PC-3 (cell line): ENCODE data around the gene NOC4L. TPM values are rescaled to one million over a fixed set of nuclear protein-coding genes. Genes with fewer than 3 reads are reported as not detected.

ENCODE experiments used
- ATAC-seq: fragments of 200-7000 bp; cut with Tn5 transposase; 2 replicates; pipeline ENCODE4 v1.9.1; 2020; ENCODE audit warnings: mild to moderate bottlenecking, moderate library complexity
- BruUV-seq: library from RNA; stranded (reverse); fragments of 400-500 nt; replicated peaks from 2 replicates; lab custom pipeline; 2021; lab: Mats Ljungman, UMichigan
- CTCF ChIA-PET: fragments of 300-600 bp; sonication (Branson Sonifier 250); formaldehyde crosslinking; loops from one replicate; lab custom pipeline; 2022; ENCODE audit warnings: antibody characterized with exemption; lab: Charles Lee
- POLR2A ChIA-PET: fragments of 300-600 bp; sonication (Branson Sonifier 250); formaldehyde crosslinking; loops from one replicate; lab custom pipeline; 2022; ENCODE audit warnings: antibody characterized with exemption; ENCODE audit not compliant: unreplicated experiment; lab: Charles Lee
- DNase-seq: peaks from one replicate; pipeline ENCODE4 v3.0.0-alpha.2; 2015
- H2AFZ ChIP-seq: fragments of 300-600 bp; sonication (generic); 2 replicates; pipeline ENCODE4 v1.6.0; 2016; ENCODE audit warnings: antibody characterized with exemption, low read length
- H3F3A ChIP-seq: fragments of 300-600 bp; sonication (generic); one replicate; pipeline ENCODE4 v1.6.0; 2017; ENCODE audit warnings: antibody characterized with exemption, low read length, control low read depth, mild to moderate bottlenecking; ENCODE audit not compliant: unreplicated experiment
- H3K27ac ChIP-seq: fragments of 300-600 bp; sonication (generic); 2 replicates; pipeline ENCODE4 v1.5.1; 2016; ENCODE audit warnings: mild to moderate bottlenecking, low read length
- H3K27me3 ChIP-seq: fragments of 300-600 bp; sonication (generic); 2 replicates; pipeline ENCODE4 v1.6.1; 2016; ENCODE audit warnings: low read length, mixed read lengths
- H3K36me3 ChIP-seq: fragments of 300-600 bp; sonication (generic); 2 replicates; pipeline ENCODE4 v1.6.1; 2016; ENCODE audit warnings: low read depth, mixed run types, low read length, mixed read lengths
- H3K4me1 ChIP-seq: fragments of 300-600 bp; sonication (generic); 2 replicates; pipeline ENCODE4 v1.5.1; 2016; ENCODE audit warnings: low read length; ENCODE audit not compliant: insufficient read depth
- H3K4me2 ChIP-seq: fragments of 300-600 bp; sonication (generic); 2 replicates; pipeline ENCODE4 v1.6.0; 2016; ENCODE audit warnings: low read length
- H3K4me3 ChIP-seq: fragments of 300-600 bp; sonication (generic); 2 replicates; pipeline ENCODE4 v1.5.1; 2016; ENCODE audit warnings: mild to moderate bottlenecking, low read length, mixed read lengths
- H3K79me2 ChIP-seq: fragments of 300-600 bp; sonication (generic); 2 replicates; pipeline ENCODE4 v1.6.1; 2017; ENCODE audit warnings: low read length, mixed read lengths
- H3K9ac ChIP-seq: fragments of 300-600 bp; sonication (generic); 2 replicates; pipeline ENCODE4 v1.6.0; 2016; ENCODE audit warnings: mild to moderate bottlenecking, low read length
- H3K9me2 ChIP-seq: fragments of 300-600 bp; sonication (generic); replicated peaks from 2 replicates; pipeline ENCODE4 v1.6.1; 2016; ENCODE audit warnings: mixed run types, low read length, mixed read lengths
- H3K9me3 ChIP-seq: fragments of 300-600 bp; sonication (generic); 2 replicates; pipeline ENCODE4 v1.6.1; 2016; ENCODE audit warnings: low read length, mixed read lengths
- H4K20me1 ChIP-seq: fragments of 300-600 bp; sonication (generic); 2 replicates; pipeline ENCODE4 v1.6.1; 2016; ENCODE audit warnings: low read length, mixed read lengths
- CTCF ChIP-seq: fragments of 300-600 bp; sonication (generic); conservative IDR thresholded peaks from 2 replicates; pipeline ENCODE4 v1.5.1; 2017; ENCODE audit warnings: antibody characterized with exemption, low read depth, mild to moderate bottlenecking, low read length
- EZH2 ChIP-seq: fragments of 300-600 bp; sonication (generic); IDR thresholded peaks from one replicate; pipeline ENCODE4 v1.6.1; 2017; ENCODE audit warnings: antibody characterized with exemption, mild to moderate bottlenecking, low read length; ENCODE audit not compliant: unreplicated experiment
- EZH2phosphoT487 ChIP-seq: fragments of 300-600 bp; sonication (generic); IDR thresholded peaks from 2 replicates; pipeline ENCODE4 v1.6.1; 2018; ENCODE audit warnings: mild to moderate bottlenecking, antibody characterized with exemption, low read length, borderline replicate concordance
- intact Hi-C: fragments of 100-400 bp; cut with micrococcal nuclease; formaldehyde crosslinking; loops from 2 replicates; pipeline ENCODE4 v1.9.0; 2023
- total RNA-seq: library from RNA; depleted of rRNA; stranded (reverse); fragments of >200 nt; gene quantifications from 2 replicates; pipeline ENCODE4 v1.2.3, GENCODE V29; 2014

Gene NOC4L
- total RNA-seq, 1 experiment from 2014 or later = 44.4 TPM

GRCh38 chr12:132121283-132121682 is 23.0 kb upstream of the NOC4L start:
- DNase-seq (no peak), ATAC-seq (no peak)
- H3K27ac ChIP-seq = no peak overlapping the region
- peaks cover 45% of the 10 kb centered on the region for H3K36me3 ChIP-seq
- H3K9me2 ChIP-seq = no peaks in the 10 kb centered on the region
- no peaks in the 10 kb centered on the region for H3F3A ChIP-seq
- intact Hi-C loops = no loop called here
- no peaks in the 10 kb centered on the region for H3K4me1 ChIP-seq
- H3K4me3 ChIP-seq = no peak overlapping the region
- H3K9me3 ChIP-seq = no peaks in the 10 kb centered on the region
- ChIA-PET POLR2A (no interaction called here), CTCF (no interaction called here)
- H3K27me3 ChIP-seq = no peaks in the 10 kb centered on the region
- H3K4me2 ChIP-seq = no peak overlapping the region
- H2AFZ ChIP-seq = no peak overlapping the region
- H3K9ac ChIP-seq = no peak overlapping the region
- no peaks in the 10 kb centered on the region for H3K79me2 ChIP-seq
- H4K20me1 ChIP-seq = no peaks in the 10 kb centered on the region
- BruUV-seq = no TSS peak
- TF ChIP-seq CTCF = no peak
- no peak for TF ChIP-seq EZH2phosphoT487
- TF ChIP-seq EZH2 = no peak

- CTCF ChIA-PET = no interaction called here
- intact Hi-C loops = no loop called here
- POLR2A ChIA-PET = no interaction called here
Observed at GRCh38 chr12:132123970-132124765, 20.1 kb upstream of the NOC4L start.

More at GRCh38 chr12:132123970-132124765, 20.1 kb upstream of the NOC4L start:
- Histone ChIP-seq H3K4me1 (peaks cover 3% of the 10 kb centered on the region; the same call in 1 of the 2 replicates), H3K9me2 (no peaks in the 10 kb centered on the region), H3K9ac (no peak overlapping the region), H4K20me1 (no peaks in the 10 kb centered on the region), H3K4me2 (no peak overlapping the region), H3K79me2 (no peaks in the 10 kb centered on the region), H3F3A (no peaks in the 10 kb centered on the region), H2AFZ (no peak overlapping the region), H3K36me3 (peaks cover 61% of the 10 kb centered on the region), H3K4me3 (no peak overlapping the region), H3K27me3 (no peaks in the 10 kb centered on the region), H3K9me3 (no peaks in the 10 kb centered on the region), H3K27ac (no peak overlapping the region)
- BruUV-seq = no TSS peak
- TF ChIP-seq EZH2 (no peak), EZH2phosphoT487 (no peak), CTCF (no peak)
- ATAC-seq (no peak), DNase-seq (no peak)
